EH (cell line): ENCODE results near the gene SHROOM2.

Source experiments
- DNase-seq: peaks from one replicate; pipeline ENCODE4 v3.0.0-alpha.2; 2015; ENCODE audit warnings: low read depth

SHROOM2 gene

GRCh38 chrX:9865804-9866472, 79.7 kb downstream of the SHROOM2 start:
- DNase-seq = no peak

DNA sequence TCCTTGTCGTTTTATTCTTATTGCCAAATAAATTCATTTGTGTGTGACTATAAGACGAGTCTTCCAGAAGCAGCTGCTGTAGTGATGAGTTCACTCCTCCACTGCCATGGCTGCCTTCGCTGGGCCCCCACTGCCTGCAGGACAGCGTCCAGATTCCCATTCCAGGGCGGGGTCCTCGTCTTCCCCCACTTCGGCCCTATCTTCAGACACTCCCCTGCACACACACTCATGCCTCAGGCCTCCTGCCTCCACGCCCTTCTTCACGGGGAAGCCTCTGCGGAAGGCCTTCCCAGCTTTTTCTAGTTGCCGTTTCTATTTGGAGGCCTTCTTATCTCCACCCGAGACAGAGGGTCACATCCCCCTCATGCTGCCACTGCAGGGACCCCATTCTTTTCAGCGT, 80.4 kb downstream of the SHROOM2 start:
- no peak for DNase-seq

GRCh38 chrX:9867226-9867625, 81.0 kb downstream of the SHROOM2 start:
- DNase-seq = no peak

DNA sequence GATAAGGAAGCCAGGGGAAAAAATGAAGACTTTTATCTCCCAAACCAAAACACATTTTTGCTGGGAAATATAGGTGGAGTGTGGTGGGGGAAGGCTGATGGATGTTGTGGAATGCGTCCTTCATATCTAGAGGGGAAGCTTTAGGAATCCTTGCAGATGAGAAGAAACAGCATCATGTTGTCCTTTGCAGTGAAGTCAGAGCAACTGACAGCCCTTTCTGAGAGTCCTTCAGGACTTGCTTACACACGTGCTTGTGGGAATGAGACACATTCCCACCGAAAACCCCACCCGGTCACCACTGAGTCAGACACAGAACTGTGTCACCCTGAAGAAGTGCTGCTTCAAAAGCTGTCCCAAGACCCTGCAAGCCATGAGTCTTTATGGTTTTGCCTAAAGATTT, 81.5 kb downstream of the SHROOM2 start:
- DNase-seq = no peak

GRCh38 chrX:9871701-9872268, 85.6 kb downstream of the SHROOM2 start:
- DNase-seq = peak; percentile 26

- DNase-seq = no peak
Observed at GRCh38 chrX:9873360-9873759, 87.1 kb downstream of the SHROOM2 start.

DNA sequence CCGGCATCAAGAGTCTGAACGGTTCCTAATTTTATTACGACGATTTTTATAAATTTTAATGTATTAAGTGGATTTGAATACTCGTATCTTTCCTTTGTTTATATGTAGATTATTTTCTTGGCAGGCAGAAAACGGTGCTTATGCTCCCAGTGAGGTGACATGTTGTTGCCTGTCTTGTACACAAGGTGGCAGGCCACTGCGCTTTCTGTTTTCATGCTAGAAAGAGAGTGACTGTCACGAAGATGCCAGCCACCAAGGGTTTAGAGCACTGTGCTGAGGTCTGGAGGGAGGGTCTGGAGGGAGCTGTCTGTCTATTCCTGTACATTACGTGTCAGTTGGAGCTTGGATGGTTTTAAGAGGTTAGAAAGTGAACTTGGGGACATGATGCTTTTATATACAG, 87.7 kb downstream of the SHROOM2 start:
- peak; percentile 41 for DNase-seq

- DNase-seq = no peak
Observed at GRCh38 chrX:9874483-9874882, 88.3 kb downstream of the SHROOM2 start.

DNA sequence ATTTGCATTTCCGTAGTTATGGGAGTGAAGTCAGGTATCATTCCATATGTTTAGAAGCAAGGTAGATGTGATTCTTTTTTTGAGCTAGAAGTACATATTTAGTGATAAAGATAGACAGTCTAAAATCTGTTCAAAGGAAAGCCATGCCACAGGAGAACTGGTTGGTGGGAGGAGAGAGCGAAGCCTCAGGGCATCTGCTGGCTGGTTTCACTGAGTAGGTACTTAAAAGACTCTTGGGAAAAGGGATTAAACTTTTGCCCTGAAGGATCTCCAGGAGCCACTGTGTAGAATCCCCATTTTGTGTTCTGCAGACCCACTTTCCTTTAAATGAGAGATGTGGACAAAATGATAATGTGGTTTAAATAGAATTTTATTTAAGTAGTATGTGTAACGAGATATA, 89.6 kb downstream of the SHROOM2 start:
- no peak for DNase-seq

GRCh38 chrX:9876201-9876600, 90.0 kb downstream of the SHROOM2 start:
- no peak for DNase-seq

- DNase-seq = peak; percentile 13
Observed at GRCh38 chrX:9878146-9878820, 92.1 kb downstream of the SHROOM2 start.

GRCh38 chrX:9880237-9880636, 94.0 kb downstream of the SHROOM2 start:
- DNase-seq = no peak

DNA sequence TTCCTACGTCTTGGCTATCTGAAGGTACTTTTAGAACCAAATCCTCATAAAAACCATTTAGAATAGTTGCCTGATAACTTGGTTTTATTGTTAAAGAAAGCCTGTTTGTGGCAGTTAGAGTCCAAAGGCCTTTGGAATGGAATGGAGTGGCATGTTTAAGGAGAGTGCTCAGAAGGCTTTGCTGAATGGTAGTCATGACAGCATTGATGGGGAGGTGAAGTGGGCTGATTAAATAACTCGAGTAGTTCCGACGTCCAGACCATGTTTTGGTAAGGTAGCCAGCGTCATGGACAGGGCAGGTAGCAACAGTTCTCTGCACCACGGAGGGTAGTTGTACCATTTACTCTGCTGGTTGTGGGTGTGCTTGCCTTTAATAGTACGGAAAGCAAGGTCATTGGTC, 94.6 kb downstream of the SHROOM2 start:
- DNase-seq = no peak

GRCh38 chrX:9882669-9883446, 96.6 kb downstream of the SHROOM2 start:
- no peak for DNase-seq

DNA sequence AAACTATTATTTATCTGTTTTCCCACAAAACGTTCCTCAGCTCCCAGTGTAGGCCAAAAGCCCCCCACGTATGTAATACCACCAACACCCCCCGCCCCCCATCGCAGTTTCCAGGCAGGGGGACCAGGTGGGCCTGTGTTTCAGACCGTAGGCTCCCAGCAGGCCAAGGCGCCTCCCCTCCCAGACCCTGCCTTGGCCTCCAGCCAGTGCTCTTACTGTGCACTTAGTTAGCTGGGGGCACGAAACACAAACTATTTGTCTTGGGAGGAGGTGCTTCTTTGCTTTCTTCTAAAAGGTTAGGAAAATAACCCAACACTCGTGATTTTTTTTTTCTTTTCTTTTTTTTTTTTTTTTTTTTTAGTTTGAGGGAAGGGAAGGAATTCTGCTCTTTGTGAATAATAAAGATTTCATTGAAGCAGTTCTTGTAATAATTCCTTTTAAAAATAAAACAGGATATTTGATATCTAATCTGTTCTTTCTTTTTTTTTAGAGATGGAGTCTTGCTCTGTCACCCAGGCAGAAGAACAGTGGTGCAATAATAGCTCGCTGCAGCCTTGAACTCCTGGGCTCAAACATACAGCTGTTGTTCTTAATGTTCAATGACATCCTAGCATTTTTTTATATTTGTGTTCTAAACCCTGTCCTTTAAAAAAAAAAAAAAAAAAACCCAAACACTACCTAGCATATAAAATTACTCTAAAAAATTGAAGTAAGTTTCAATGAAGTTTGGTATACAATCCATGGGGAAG, 98.0 kb downstream of the SHROOM2 start:
- no peak for DNase-seq

DNA sequence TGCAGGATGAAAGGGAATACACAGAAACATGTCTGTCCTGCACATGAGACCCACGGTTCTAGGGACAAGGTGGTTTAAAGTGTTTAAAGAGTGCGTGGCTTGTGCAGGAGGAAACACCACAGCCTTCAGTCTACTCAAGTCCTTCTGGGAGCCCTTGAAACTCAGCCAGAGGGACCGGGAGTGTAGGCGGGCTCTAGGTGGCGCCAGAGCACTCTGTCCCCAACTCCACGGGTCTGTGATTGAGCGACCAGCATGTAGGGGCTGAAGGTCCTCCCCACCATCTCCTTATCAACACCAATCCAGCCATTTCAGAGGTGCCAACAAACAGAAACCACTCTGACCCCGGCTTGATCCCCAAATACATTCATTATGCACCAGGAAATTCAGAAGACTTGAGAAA, 98.9 kb downstream of the SHROOM2 start:
- DNase-seq = peak; percentile 65

- no peak for DNase-seq
Observed at GRCh38 chrX:9887659-9888297, 101.5 kb downstream of the SHROOM2 start.

- peak; percentile 77 for DNase-seq
Observed at GRCh38 chrX:9888953-9889470, 102.8 kb downstream of the SHROOM2 start.

- no peak for DNase-seq
Observed at GRCh38 chrX:9890681-9891091, 104.5 kb downstream of the SHROOM2 start.

- no peak for DNase-seq
Observed at GRCh38 chrX:9895225-9895912, 109.1 kb downstream of the SHROOM2 start.

DNA sequence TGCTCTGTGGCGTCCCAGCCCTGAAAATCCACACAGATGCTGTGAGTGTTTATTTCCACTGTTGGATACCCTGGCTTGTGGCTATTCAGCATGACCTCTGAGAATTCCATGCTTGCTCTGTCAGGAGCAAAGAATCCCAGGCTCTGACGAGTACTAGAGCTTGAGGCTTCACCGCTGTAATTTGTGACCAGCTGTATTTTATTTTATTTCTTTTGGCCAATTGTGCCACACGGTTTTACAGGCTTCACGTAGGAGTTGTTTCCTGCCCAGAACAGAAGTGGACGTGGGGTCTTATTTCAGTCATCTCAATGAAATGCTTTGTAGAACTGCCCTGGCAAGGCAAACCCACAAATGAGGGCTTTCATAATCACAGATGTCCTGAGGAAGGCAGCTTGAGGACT, 111.5 kb downstream of the SHROOM2 start:
- DNase-seq = peak; percentile 97
